Umbilical cord (tissue), 2 donors: ENCODE results near the gene APOL6. TPM values are rescaled to one million over a fixed set of nuclear protein-coding genes. Genes with fewer than 3 reads are reported as not detected.

Source experiments
- DNase-seq: peaks from one replicate; pipeline ENCODE4 v3.0.0-alpha.2; 2015; ENCODE audit warnings: low spot score
- total RNA-seq: library from RNA; depleted of rRNA; stranded (reverse); fragments of >200 nt; gene quantifications from one replicate; pipeline ENCODE4 v1.2.3, GENCODE V29; 2014; ENCODE audit warnings: low replicate concordance; ENCODE audit not compliant: insufficient read depth

Gene APOL6, protein sequence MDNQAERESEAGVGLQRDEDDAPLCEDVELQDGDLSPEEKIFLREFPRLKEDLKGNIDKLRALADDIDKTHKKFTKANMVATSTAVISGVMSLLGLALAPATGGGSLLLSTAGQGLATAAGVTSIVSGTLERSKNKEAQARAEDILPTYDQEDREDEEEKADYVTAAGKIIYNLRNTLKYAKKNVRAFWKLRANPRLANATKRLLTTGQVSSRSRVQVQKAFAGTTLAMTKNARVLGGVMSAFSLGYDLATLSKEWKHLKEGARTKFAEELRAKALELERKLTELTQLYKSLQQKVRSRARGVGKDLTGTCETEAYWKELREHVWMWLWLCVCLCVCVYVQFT
- 12.8 TPM for total RNA-seq

DNA sequence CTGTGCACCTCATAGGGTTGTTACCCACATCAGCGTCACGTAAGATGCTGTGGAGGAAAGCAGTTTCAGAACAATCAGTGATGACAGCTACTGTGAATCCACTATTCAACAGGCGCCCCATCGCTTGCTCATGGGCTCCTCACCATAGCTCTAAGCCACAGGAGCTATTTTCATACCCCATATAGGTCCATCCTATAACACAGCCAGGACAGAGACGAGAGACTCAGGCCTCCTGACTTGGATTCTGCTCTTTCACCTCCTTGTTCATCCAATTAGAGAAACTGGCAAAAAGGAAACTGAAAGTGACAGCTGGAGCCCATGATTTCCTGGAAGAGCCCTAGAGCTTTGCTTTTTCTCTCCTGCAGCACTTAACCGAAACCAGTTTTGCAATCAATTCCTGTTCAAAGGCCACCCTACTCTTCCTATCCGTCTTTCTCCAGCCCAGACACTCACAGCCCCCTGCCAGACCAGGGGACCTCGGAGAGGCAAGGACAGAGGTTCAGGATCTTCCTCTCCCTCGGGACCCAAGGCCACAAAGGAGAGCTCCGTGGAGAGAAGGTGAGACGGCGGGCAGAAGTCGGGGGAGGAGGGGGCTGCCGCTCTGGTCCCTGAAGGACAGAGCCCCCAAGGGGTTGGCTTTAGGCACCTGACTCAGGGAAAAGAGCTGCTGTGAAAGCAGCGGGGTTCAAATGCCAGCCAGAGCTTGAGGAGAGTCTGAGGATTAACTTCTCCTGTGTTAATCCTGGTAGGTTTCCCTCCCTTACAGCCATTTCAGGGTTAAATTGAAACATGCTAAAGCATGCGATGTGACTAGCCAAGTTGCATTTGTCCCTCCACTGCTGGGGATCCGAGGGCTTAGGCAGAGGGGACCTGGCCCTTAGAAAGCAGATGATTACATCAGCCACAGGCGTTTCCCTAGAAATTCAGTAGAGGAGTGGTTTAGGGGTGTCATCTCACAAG lies at the start of gene APOL6:
TSS of gene APOL6 (plus strand) at position 381 of the 960 bp plus-strand sequence. CDS start 7,980 bp downstream, outside the sequence.
- peak; percentile 63 for DNase-seq

DNA sequence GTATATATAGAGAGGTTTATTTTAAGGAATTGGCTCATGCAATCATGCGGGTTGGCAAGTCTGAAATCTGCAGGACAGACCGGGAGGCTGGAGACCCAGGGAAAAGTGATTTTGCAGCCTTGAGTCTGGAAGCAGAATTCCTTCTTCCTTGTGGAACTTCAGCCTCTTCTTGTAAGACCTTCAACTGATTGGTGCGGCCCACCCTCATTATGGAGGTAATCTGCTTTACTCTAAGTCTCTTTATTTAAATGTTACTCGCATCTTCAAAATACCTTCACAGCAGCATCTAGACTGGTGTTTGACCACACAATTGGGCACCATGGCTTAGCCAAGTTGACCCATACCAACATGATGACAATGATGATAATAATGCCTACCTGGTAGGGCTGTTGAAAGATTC lies 48.9 kb upstream of the APOL6 start:
- DNase-seq, result no peak

DNA sequence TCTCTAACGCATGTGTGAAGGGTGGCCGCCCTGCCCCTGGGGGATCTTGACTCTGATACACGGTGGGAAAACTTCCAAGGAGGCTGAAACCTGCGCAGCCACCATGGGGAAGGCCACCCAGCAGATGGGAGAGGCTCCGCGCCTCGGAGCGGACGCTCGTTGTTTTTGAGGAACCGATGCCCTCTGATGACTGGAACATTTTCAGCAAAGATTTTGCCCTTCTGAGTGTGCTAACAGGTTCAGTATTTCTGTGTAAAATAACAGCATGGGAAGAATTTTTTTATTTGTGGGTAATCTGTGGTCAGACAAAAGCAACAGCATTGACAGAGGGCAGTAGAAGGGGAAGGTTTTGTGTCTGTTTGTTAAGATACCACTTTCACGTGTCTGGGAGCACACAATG lies 47.8 kb upstream of the APOL6 start:
- DNase-seq, result no peak

- no peak for DNase-seq
Observed at GRCh38 chr22:35601013-35601580, 47.1 kb upstream of the APOL6 start.

- peak; percentile 59 for DNase-seq
Observed at GRCh38 chr22:35601743-35602615, 46.3 kb upstream of the APOL6 start.

DNA sequence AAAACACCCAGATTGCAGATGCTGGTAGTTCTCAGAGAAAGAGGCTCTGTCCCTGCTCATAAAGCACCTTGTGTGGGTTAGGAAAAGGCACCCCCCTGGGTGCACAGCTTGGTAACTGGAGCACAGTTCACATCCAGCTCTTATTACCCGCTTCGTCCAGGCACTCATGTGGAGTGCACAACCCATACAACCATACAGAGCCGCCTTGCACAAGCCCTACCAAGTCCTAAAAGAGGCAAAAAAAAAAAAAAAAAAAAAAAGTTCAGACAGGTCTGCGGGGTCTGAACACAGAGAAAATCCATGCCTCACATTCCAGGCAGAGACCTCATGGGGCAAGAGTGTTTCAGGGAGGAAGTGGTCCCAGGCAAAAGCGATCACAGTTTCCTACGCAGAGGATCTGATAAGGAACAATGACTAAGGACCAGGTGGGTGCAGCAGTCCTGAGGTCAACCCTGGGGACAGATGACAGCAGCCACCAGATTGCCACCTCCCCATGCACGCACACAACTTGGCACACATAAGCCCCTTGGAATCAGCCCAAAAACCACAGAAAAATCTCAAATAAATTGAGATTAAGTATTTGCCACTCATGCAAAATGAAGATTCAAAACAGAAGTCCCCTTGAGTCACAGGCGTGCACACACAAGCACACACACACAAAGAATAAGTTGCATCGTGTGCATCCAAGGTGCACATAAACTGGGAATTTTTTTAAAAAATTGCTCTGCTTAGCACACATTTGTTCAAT lies 43.5 kb upstream of the APOL6 start:
- no peak for DNase-seq

- DNase-seq, result no peak
Observed at GRCh38 chr22:35605369-35605680, 42.9 kb upstream of the APOL6 start.

- DNase-seq, result no peak
Observed at GRCh38 chr22:35605851-35606481, 42.3 kb upstream of the APOL6 start.

DNA sequence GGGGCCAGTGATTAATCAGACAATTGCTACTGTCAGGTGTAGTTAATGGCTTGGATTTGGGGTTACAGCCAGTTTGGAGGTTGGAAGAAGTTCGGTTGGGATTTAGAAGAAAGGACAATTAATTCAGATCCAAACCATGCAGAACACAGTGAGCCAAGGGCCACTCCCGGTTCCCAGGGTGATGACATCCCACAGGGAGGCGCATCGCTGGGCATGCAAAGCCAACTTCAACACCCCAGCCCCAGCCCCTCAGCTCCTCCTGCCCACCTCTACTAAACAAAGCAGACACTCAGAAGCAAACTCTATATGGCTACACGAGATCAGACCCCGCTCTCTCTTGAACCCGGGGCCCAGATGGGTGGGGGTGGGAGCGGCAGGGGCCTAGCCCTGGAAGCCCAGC lies 41.3 kb upstream of the APOL6 start:
- DNase-seq, result no peak

- no peak for DNase-seq
Observed at GRCh38 chr22:35608088-35608487, 40.2 kb upstream of the APOL6 start.

DNA sequence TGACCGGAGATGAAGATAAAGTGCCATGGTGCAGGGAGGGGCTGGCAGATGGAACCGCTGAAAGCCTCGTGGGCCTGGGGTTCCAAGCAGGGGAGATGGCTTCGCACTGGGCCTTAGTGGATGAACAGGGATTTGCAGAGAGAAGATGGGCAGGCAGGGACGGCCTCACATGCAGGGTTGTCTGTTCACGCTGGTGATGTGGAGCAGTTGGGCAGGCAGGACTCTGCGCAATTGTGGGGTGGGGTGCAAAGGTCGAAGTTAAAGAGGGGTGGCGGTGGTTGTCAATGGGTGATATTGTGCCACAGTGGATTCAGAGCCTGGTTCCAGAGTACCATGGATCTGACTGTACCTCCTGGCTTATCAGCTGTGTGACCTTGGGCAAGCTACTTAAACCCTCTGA lies 39.0 kb upstream of the APOL6 start:
- no peak for DNase-seq

- DNase-seq, result no peak
Observed at GRCh38 chr22:35609761-35610160, 38.5 kb upstream of the APOL6 start.

DNA sequence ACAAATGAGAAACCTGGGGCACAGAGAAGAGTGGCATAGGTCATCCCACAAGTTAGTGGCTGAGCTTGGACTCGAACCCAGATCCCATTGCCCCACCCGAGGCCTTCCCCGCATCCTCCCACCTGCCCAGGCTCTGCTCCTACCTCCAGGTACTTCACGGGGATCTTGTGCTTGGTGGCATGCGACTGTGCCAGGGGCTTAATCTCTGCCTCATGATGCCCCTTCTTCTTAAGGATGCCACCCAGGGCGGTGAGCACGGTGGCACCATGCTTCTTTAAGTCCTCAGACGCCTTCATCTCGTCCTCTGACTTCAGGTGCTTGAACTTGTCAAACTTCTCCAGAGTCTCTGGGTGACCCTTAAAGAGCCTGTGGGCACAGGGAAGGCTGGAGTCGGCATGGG lies 37.5 kb upstream of the APOL6 start:
- no peak for DNase-seq

DNA sequence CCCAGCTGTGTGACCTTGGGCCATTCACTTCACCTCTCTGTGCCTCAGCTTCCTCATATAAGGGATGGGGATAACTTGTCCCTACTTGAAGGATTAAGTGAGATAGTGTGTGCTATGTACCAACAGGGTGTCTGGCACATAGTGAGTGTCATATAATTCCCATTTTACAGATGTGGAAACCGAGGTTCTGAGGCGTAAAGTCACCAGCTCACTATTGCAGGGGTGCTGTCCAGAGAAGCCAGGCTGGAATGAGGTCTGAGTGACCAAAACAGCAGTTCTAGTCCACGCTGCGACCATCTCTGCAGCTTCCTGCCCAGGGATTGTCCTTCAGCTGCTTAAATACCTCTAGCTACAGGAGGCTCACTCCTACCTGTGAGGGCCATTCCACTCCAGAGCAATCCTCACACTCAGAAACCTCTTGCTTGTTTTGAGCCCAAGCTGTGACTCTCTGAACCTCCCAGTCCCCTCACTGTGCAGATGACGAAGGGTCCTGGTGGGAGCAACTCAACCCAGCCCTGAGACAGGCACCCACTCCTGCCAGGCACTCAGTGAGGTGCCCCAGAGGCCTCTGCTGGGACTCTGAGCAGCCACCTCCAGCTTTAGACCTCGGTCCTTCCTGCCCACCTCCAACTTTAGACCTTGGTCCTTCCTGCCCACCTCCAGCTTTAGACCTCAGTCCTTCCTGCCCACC lies 36.9 kb upstream of the APOL6 start:
- no peak for DNase-seq

DNA sequence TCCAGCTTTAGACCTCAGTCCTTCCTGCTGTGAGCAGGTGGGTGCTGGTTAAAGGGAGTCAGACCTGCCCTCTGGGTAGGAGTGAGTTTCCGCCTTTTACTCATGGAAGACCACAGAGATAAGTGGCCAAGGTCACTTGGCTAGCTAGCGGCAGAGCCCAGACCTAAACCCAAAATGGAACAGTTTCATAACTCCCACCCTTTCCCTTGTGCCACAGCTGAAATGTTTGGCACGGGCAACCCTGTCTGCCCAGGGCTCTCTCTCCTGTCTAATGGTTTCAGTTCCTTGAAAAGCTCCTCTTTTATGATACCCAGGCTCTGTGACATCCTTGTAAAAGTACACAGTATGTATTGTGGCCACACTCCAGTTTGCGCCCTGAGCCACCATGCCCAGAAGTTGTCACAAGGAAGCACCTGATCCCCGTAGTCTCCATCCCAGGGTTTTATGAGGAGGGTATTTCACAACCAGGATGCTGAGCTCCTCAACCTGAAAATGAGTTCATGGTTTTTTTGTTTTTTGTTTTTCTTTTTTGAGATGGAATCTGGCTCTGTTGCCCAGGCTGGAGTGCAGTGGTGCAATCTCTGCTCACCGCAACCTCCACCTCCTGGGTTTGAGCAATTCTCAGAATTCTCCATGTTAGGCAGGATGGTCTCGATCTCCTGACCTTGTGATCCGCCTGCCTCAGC lies 36.2 kb upstream of the APOL6 start:
- DNase-seq, result no peak

GRCh38 chr22:35612903-35613302 lies 35.3 kb upstream of the APOL6 start:
- DNase-seq, result no peak

- DNase-seq, result no peak
Observed at GRCh38 chr22:35614404-35614803, 33.8 kb upstream of the APOL6 start.

DNA sequence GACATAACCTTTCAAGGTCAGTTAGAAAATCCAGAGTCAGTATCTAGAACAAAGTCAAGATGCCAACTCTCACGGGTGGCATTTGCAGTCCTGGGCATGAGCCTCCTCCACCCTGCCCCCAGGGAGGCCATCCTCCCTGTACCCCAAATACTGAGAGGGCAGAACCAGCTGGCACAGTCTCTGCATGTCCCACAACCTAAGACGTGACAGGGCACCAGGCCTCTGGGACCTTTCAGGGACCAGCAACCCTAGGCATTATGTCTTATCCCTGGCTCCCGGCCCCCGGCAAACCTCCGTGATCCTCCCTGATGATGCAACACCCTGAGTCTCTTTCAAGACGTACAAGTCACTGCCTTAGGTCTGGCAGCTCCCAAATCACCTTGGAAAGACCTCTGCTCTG lies 33.1 kb upstream of the APOL6 start:
- no peak for DNase-seq

- no peak for DNase-seq
Observed at GRCh38 chr22:35616043-35616442, 32.2 kb upstream of the APOL6 start.
